Measurements from ENCODE around the gene DNAJC4. TPM values are rescaled to one million over a fixed set of nuclear protein-coding genes. Genes with fewer than 3 reads are reported as not detected.
A peak's percentile ranks its signal among the peaks of the same experiment; 100 is the strongest.

The DNAJC4 gene
- polyA plus RNA-seq, 3 donors, result 25.5 to 78.9 (median 32.5) TPM

GRCh38 chr11:64210301-64211020 lies 19.9 kb upstream of the DNAJC4 start:
- H3K27ac Mint-ChIP-seq, result peak overlapping the region in 5 of 7 donors; percentile 40 to 99 (median 64)
- intact Hi-C loops (cut with micrococcal nuclease), result no loop called here
- H3K27me3 Mint-ChIP-seq (ENCODE audit: low read depth in 3 of 3), result peaks cover 0 to 2% (median 0%) of the 10 kb centered on the region in 3 donors
- Histone ChIP-seq H3K4me2 (replicated peaks; ENCODE audit: extremely low read depth, low read length, poor library complexity, severe bottlenecking) (no peak overlapping the region), H3K4me1 (ENCODE audit: control insufficient read depth in 1 of 2, insufficient read depth in 2 of 2, low read length in 2 of 2) (peaks cover 29 to 38% of the 10 kb centered on the region in 2 donors), H3K79me2 (ENCODE audit: insufficient read depth, low read length) (peaks cover 82% of the 10 kb centered on the region), H3K4me3 (replicated peaks in 1 of 3; ENCODE audit: low read depth in 2 of 3, low read length in 3 of 3) (no peak overlapping the region), H3K27me3 (ENCODE audit: control insufficient read depth in 2 of 2, insufficient read depth in 2 of 2, low read length in 2 of 2) (no peaks in the 10 kb centered on the region), H4K20me1 (ENCODE audit: insufficient read depth, low read length) (peaks cover 83% of the 10 kb centered on the region), H3K9me3 (replicated peaks in 1 of 2; ENCODE audit: control insufficient read depth in 1 of 2, insufficient read depth in 1 of 2, low read length in 2 of 2) (no peaks in the 10 kb centered on the region), H3K36me3 (replicated peaks in 1 of 2; ENCODE audit: control insufficient read depth in 1 of 2, insufficient read depth in 2 of 2, low read length in 2 of 2) (peaks cover 62 to 66% of the 10 kb centered on the region in 2 donors), H2AFZ (ENCODE audit: insufficient read depth, low read depth, low read length, poor library complexity, severe bottlenecking) (no peak overlapping the region), H3K27ac (ENCODE audit: low read depth in 1 of 2, low read length in 2 of 2) (peak overlapping the region in 1 of 2 donors; percentile 98), H3K9ac (ENCODE audit: insufficient read depth, low read length, poor library complexity, severe bottlenecking) (no peak overlapping the region)
- DNase-seq, result peak in 1 of 3 donors; percentile 2
- H3K9me3 Mint-ChIP-seq, result peaks cover 0 to 1% (median 0%) of the 10 kb centered on the region in 7 donors
- no peak for TF ChIP-seq CTCF (IDR thresholded peaks at IDR 0.05)
- WGBS (ENCODE audit: insufficient coverage), result 96% methylated on average over 21 of the region's 24 CpGs
- no peak overlapping the region for H3K4me3 Mint-ChIP-seq
- peaks cover 36% of the 10 kb centered on the region for H3K4me1 Mint-ChIP-seq
- peaks cover 58 to 66% of the 10 kb centered on the region in 2 donors for H3K36me3 Mint-ChIP-seq

GRCh38 chr11:64211181-64211872 lies 19.0 kb upstream of the DNAJC4 start:
- H3K27me3 ChIP-seq (ENCODE audit: control insufficient read depth in 2 of 2, insufficient read depth in 2 of 2, low read length in 2 of 2), result no peaks in the 10 kb centered on the region
- TF ChIP-seq CTCF (IDR thresholded peaks at IDR 0.05), result no peak
- peaks cover 65 to 74% of the 10 kb centered on the region in 2 donors for H3K36me3 Mint-ChIP-seq
- intact Hi-C loops (cut with micrococcal nuclease), result no loop called here
- H3K4me3 Mint-ChIP-seq, result no peak overlapping the region
- H3K4me2 ChIP-seq (replicated peaks; ENCODE audit: extremely low read depth, low read length, poor library complexity, severe bottlenecking), result no peak overlapping the region
- H3K4me1 Mint-ChIP-seq, result peaks cover 28% of the 10 kb centered on the region
- peak overlapping the region in 1 of 2 donors; percentile 26 for H3K27ac ChIP-seq (ENCODE audit: low read depth in 1 of 2, low read length in 2 of 2)
- H3K9me3 Mint-ChIP-seq, result peaks cover 0 to under 1% (median 0%) of the 10 kb centered on the region in 7 donors
- peaks cover 0 to 2% (median 0%) of the 10 kb centered on the region in 3 donors for H3K27me3 Mint-ChIP-seq (ENCODE audit: low read depth in 3 of 3)
- 93% methylated on average over 21 of the region's 30 CpGs for WGBS (ENCODE audit: insufficient coverage)
- H3K27ac Mint-ChIP-seq, result peak overlapping the region in 4 of 7 donors; percentile 57 to 74 (median 71)
- no peak overlapping the region for H2AFZ ChIP-seq (ENCODE audit: insufficient read depth, low read depth, low read length, poor library complexity, severe bottlenecking)
- no peak overlapping the region for H3K4me3 ChIP-seq (replicated peaks in 1 of 3; ENCODE audit: low read depth in 2 of 3, low read length in 3 of 3)
- no peak overlapping the region for H3K9ac ChIP-seq (ENCODE audit: insufficient read depth, low read length, poor library complexity, severe bottlenecking)
- H3K4me1 ChIP-seq (ENCODE audit: control insufficient read depth in 1 of 2, insufficient read depth in 2 of 2, low read length in 2 of 2), result peaks cover 20 to 29% of the 10 kb centered on the region in 2 donors
- no peaks in the 10 kb centered on the region for H3K9me3 ChIP-seq (replicated peaks in 1 of 2; ENCODE audit: control insufficient read depth in 1 of 2, insufficient read depth in 1 of 2, low read length in 2 of 2)
- H4K20me1 ChIP-seq (ENCODE audit: insufficient read depth, low read length), result peaks cover 91% of the 10 kb centered on the region
- peaks cover 83% of the 10 kb centered on the region for H3K79me2 ChIP-seq (ENCODE audit: insufficient read depth, low read length)
- peaks cover 69 to 74% of the 10 kb centered on the region in 2 donors for H3K36me3 ChIP-seq (replicated peaks in 1 of 2; ENCODE audit: control insufficient read depth in 1 of 2, insufficient read depth in 2 of 2, low read length in 2 of 2)
- DNase-seq, result peak in 1 of 3 donors; percentile 3
